GM21528 (cell line): ENCODE data around the gene SERPINB6.
"Not testable (repeated sequence)": the region's sequence is repeated elsewhere in the genome, so short reads cannot be mapped to it uniquely, and the experiment has no call there.

Experiments
- ATAC-seq: cut with Tn5 transposase; IDR thresholded peaks from one replicate; pipeline ENCODE4 v1.9.1; 2021; ENCODE audit warnings: mild to moderate bottlenecking, moderate library complexity; ENCODE audit not compliant: unreplicated experiment, low FRiP score

SERPINB6 gene

GRCh38 chr6:2917065-2917464, 54.3 kb downstream of the SERPINB6 start:
- ATAC-seq = no peak

- no peak for ATAC-seq
These were observed 55.0 kb downstream of the SERPINB6 start for GRCh38 chr6:2916158-2916925.

- no peak for ATAC-seq
These were observed 56.2 kb downstream of the SERPINB6 start for GRCh38 chr6:2915150-2915549.

- no peak for ATAC-seq
These were observed 57.1 kb downstream of the SERPINB6 start for GRCh38 chr6:2914318-2914660.

- no peak for ATAC-seq
These were observed 57.6 kb downstream of the SERPINB6 start for GRCh38 chr6:2913621-2914317.

GRCh38 chr6:2911171-2911570, 60.2 kb downstream of the SERPINB6 start:
- peak; percentile 60 for ATAC-seq

GRCh38 chr6:2909718-2910117, 61.6 kb downstream of the SERPINB6 start:
- ATAC-seq = no peak

- ATAC-seq = not testable (repeated sequence)
These were observed 62.2 kb downstream of the SERPINB6 start for GRCh38 chr6:2909051-2909606.

GRCh38 chr6:2908516-2908915, 62.9 kb downstream of the SERPINB6 start:
- not testable (repeated sequence) for ATAC-seq

GRCh38 chr6:2903411-2904185, 67.8 kb downstream of the SERPINB6 start:
- not testable (repeated sequence) for ATAC-seq

- ATAC-seq = not testable (repeated sequence)
These were observed 69.5 kb downstream of the SERPINB6 start for GRCh38 chr6:2901645-2902502.

GRCh38 chr6:2900821-2901644, 70.3 kb downstream of the SERPINB6 start:
- ATAC-seq = no peak

- ATAC-seq = no peak
These were observed 71.1 kb downstream of the SERPINB6 start for GRCh38 chr6:2900221-2900807.

GRCh38 chr6:2899596-2899995, 71.8 kb downstream of the SERPINB6 start:
- ATAC-seq = no peak
